CD14-positive monocyte (primary cell): ENCODE results near the gene TAF7L. TPM values are rescaled to one million over a fixed set of nuclear protein-coding genes. Genes with fewer than 3 reads are reported as not detected.

Experiments
- DNase-seq, 3 donors: peaks; one replicate each; pipeline ENCODE4 v3.0.0-alpha.2; 2011 to 2022
- H2AFZ ChIP-seq: 2 replicates; pipeline ENCODE4 v1.6.0; 2012; ENCODE audit warnings: mild to moderate bottlenecking, low read depth, low read length, inconsistent platforms; ENCODE audit not compliant: insufficient read depth, poor library complexity, severe bottlenecking
- H3K27ac ChIP-seq, 2 donors: 1 replicate in 1 of 2; 2 replicates in 1 of 2; pipeline ENCODE4 v1.5.1; 2012 to 2013; ENCODE audit warnings: low read length in 2 of 2, control low read depth in 1 of 2, inconsistent platforms in 1 of 2, low read depth in 1 of 2, mild to moderate bottlenecking in 1 of 2
- H3K27me3 ChIP-seq, 2 donors: one replicate each; pipeline versions ENCODE4 v1.6.0 to v1.6.1; 2011 to 2013; ENCODE audit warnings: low read length in 2 of 2; ENCODE audit not compliant: control insufficient read depth in 2 of 2, insufficient read depth in 2 of 2
- H3K36me3 ChIP-seq, 2 donors: replicated peaks in 1 of 2; 1 replicate in 1 of 2; 2 replicates in 1 of 2; pipeline versions ENCODE4 v1.5.1 to v1.6.1; 2012 to 2013; ENCODE audit warnings: low read length in 2 of 2, control low read depth in 1 of 2, inconsistent platforms in 1 of 2, mild to moderate bottlenecking in 1 of 2; ENCODE audit not compliant: insufficient read depth in 2 of 2, control insufficient read depth in 1 of 2
- H3K4me1 ChIP-seq, 2 donors: 1 replicate in 1 of 2; 2 replicates in 1 of 2; pipeline versions ENCODE4 v1.5.1 to v1.6.1; 2012 to 2013; ENCODE audit warnings: low read length in 2 of 2, control low read depth in 1 of 2, inconsistent platforms in 1 of 2, mild to moderate bottlenecking in 1 of 2, moderate library complexity in 1 of 2; ENCODE audit not compliant: insufficient read depth in 2 of 2, control insufficient read depth in 1 of 2
- H3K4me2 ChIP-seq: replicated peaks from 2 replicates; pipeline ENCODE3; 2012; ENCODE audit warnings: low read length, moderate library complexity, mild to moderate bottlenecking; ENCODE audit not compliant: poor library complexity, severe bottlenecking; ENCODE audit errors: extremely low read depth
- H3K4me3 ChIP-seq, 3 experiments: fragments of 200-600 bp in 1 of 3; sonication (generic) in 1 of 3; replicated peaks in 1 of 3; 1 replicate in 2 of 3; 2 replicates in 1 of 3; pipeline ENCODE4 v1.5.1; 2011 to 2013; ENCODE audit warnings: low read length in 3 of 3, mild to moderate bottlenecking in 3 of 3, control low read depth in 2 of 3, low read depth in 2 of 3, inconsistent platforms in 1 of 3, moderate library complexity in 1 of 3
- H3K79me2 ChIP-seq: 2 replicates; pipeline ENCODE4 v1.6.0; 2012; ENCODE audit warnings: mild to moderate bottlenecking, control low read depth, inconsistent platforms, low read length, moderate library complexity; ENCODE audit not compliant: insufficient read depth
- H3K9ac ChIP-seq: 2 replicates; pipeline ENCODE4 v1.6.0; 2017; ENCODE audit warnings: low read length, mild to moderate bottlenecking; ENCODE audit not compliant: insufficient read depth, poor library complexity, severe bottlenecking
- H3K9me3 ChIP-seq, 2 donors: replicated peaks in 1 of 2; 1 replicate in 1 of 2; 2 replicates in 1 of 2; pipeline versions ENCODE4 v1.5.1 to v1.6.1; 2012 to 2013; ENCODE audit warnings: low read length in 2 of 2, control low read depth in 1 of 2; ENCODE audit not compliant: control insufficient read depth in 1 of 2, insufficient read depth in 1 of 2
- H4K20me1 ChIP-seq: 2 replicates; pipeline ENCODE4 v1.6.0; 2012; ENCODE audit warnings: mild to moderate bottlenecking, low read length, control low read depth, moderate library complexity; ENCODE audit not compliant: insufficient read depth
- H3K27ac Mint-ChIP-seq, 7 donors: one replicate each; pipeline ENCODE4 v1.8.0; 2020; ENCODE audit warnings: mild to moderate bottlenecking in 7 of 7, mixed read lengths in 7 of 7, moderate library complexity in 6 of 7, inconsistent platforms in 2 of 7
- H3K27me3 Mint-ChIP-seq, 3 donors: one replicate each; pipeline ENCODE4 v1.8.0; 2021 to 2022; ENCODE audit warnings: low read depth in 3 of 3, mild to moderate bottlenecking in 3 of 3, mixed read lengths in 3 of 3, moderate library complexity in 3 of 3, inconsistent platforms in 1 of 3
- H3K36me3 Mint-ChIP-seq, 2 donors: one replicate each; pipeline ENCODE4 v1.8.0; 2020; ENCODE audit warnings: mixed read lengths in 2 of 2, inconsistent platforms in 1 of 2, mild to moderate bottlenecking in 1 of 2
- H3K4me1 Mint-ChIP-seq: one replicate; pipeline ENCODE4 v1.8.0; 2020; ENCODE audit warnings: mild to moderate bottlenecking, mixed read lengths
- H3K4me3 Mint-ChIP-seq, 2 donors: one replicate each; pipeline ENCODE4 v1.8.0; 2020; ENCODE audit warnings: mild to moderate bottlenecking in 2 of 2, mixed read lengths in 2 of 2, moderate library complexity in 1 of 2
- H3K9me3 Mint-ChIP-seq, 7 donors: one replicate each; pipeline ENCODE4 v1.8.0; 2020 to 2022; ENCODE audit warnings: mixed read lengths in 7 of 7, mild to moderate bottlenecking in 6 of 7, moderate library complexity in 6 of 7, inconsistent platforms in 2 of 7
- WGBS: methylation state at CpG from one replicate; pipeline ENCODE4 v1.1.5; 2013; ENCODE audit warnings: missing lambda C conversion rate; ENCODE audit not compliant: insufficient coverage; 5-methylcytosine and 5-hydroxymethylcytosine counted together
- intact Hi-C, 2 donors: fragments of 100-400 bp; cut with micrococcal nuclease; formaldehyde crosslinking; loops; one replicate each; pipeline versions ENCODE4 v1.15.0 to v1.15.1; 2023
- polyA plus RNA-seq, 3 donors: library from polyadenylated mRNA; depleted of rRNA in 1 of 3; unstranded in 2 of 3; stranded (reverse) in 1 of 3; fragments of 300-500 nt in 2 of 3; fragments of >200 nt in 1 of 3; fragmentation: Illumina TruSeq in 2 of 3; gene quantifications; 1 replicate in 2 of 3; 2 replicates in 1 of 3; pipeline ENCODE4 v1.2.3, GENCODE V29; 2012 to 2021
- TF ChIP-seq, protein P1 (sequence below): fragments of 200-600 bp; IDR thresholded peaks from one replicate; pipeline ENCODE4 v1.8.0; 2022; ENCODE audit warnings: antibody characterized with exemption, mild to moderate bottlenecking

TAF7L gene
- polyA plus RNA-seq, 3 donors = not detected

DNA sequence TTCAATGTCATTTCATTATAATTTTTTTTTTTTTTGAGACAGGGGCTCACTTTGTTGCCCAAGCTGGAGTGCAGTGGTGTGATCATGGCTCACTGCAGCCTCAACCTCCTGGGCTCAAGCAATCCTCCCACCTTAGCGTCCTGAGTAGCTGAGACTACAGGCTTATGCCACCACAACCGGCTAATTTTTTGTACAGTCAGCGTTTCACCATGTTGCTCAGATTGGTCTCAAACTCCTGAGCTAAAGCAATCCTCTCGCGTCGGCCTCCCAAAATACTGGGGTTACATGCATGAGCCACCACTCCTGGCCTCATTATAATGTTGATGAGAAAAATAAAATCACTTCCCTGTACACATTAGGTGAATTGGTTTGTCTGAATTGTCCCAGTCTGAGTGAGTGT is 16.9 kb downstream of the TAF7L start:
- Mint-ChIP-seq H3K4me1 (no peaks in the 10 kb centered on the region), H3K27ac (no peak overlapping the region), H3K4me3 (no peak overlapping the region), H3K27me3 (peaks cover 0 to 11% (median 0%) of the 10 kb centered on the region in 3 donors), H3K9me3 (peaks cover 0 to 2% (median 0%) of the 10 kb centered on the region in 7 donors), H3K36me3 (no peaks in the 10 kb centered on the region)
- H2AFZ ChIP-seq = no peak overlapping the region
- H3K27me3 ChIP-seq = no peaks in the 10 kb centered on the region
- no peak overlapping the region for H3K4me3 ChIP-seq
- TF ChIP-seq, protein P1, sequence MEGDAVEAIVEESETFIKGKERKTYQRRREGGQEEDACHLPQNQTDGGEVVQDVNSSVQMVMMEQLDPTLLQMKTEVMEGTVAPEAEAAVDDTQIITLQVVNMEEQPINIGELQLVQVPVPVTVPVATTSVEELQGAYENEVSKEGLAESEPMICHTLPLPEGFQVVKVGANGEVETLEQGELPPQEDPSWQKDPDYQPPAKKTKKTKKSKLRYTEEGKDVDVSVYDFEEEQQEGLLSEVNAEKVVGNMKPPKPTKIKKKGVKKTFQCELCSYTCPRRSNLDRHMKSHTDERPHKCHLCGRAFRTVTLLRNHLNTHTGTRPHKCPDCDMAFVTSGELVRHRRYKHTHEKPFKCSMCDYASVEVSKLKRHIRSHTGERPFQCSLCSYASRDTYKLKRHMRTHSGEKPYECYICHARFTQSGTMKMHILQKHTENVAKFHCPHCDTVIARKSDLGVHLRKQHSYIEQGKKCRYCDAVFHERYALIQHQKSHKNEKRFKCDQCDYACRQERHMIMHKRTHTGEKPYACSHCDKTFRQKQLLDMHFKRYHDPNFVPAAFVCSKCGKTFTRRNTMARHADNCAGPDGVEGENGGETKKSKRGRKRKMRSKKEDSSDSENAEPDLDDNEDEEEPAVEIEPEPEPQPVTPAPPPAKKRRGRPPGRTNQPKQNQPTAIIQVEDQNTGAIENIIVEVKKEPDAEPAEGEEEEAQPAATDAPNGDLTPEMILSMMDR = no peak
- DNase-seq = no peak
- H3K27ac ChIP-seq = no peak overlapping the region
- no peak overlapping the region for H3K9ac ChIP-seq
- H3K36me3 ChIP-seq = no peaks in the 10 kb centered on the region
- H3K4me2 ChIP-seq = no peak overlapping the region
- H3K79me2 ChIP-seq = no peaks in the 10 kb centered on the region
- no peaks in the 10 kb centered on the region for H4K20me1 ChIP-seq
- no peaks in the 10 kb centered on the region for H3K4me1 ChIP-seq
- intact Hi-C loops = no loop called here
- no peaks in the 10 kb centered on the region for H3K9me3 ChIP-seq
- WGBS = no CpG with 5 or more reads among the region's 6 CpGs

DNA sequence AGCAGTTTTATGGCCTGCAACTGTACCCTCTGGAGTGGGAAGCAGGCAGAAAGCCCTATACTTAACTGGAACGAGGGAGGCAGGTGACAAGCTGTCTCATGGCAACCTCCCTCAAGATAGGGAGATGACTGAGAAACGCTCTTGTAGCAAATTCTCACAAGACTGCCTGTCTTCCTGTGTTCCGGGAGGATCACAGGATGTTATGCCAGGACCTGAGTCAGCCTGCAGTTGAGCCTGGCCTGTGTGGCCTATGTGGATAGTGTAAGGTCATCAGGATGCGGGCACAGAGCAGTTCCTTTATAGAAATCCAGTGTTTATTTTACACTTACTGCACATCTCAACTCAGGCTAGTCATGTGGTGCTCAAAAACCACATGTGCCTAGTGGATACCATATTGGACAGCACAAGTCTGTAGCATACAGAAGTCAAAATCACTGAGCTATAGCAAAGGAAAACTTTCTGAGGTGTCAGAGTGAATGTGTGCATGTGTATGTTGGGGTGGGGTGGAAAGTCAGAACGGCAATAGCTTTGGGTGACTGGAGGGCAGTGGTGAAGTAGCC is 25.2 kb downstream of the TAF7L start:
- H3K4me1 ChIP-seq = no peaks in the 10 kb centered on the region
- Mint-ChIP-seq H3K36me3 (no peaks in the 10 kb centered on the region), H3K27me3 (peaks cover 0 to 15% (median 1%) of the 10 kb centered on the region in 3 donors), H3K4me3 (no peak overlapping the region), H3K27ac (no peak overlapping the region), H3K9me3 (peaks cover 0 to 2% (median 0%) of the 10 kb centered on the region in 7 donors), H3K4me1 (no peaks in the 10 kb centered on the region)
- no peak overlapping the region for H3K9ac ChIP-seq
- H3K27ac ChIP-seq = no peak overlapping the region
- intact Hi-C loops = no loop called here
- H3K27me3 ChIP-seq = no peaks in the 10 kb centered on the region
- TF ChIP-seq, protein P1 = no peak
- no peak for DNase-seq
- 100% methylated on average over 1 of the region's 5 CpGs for WGBS
- H4K20me1 ChIP-seq = no peaks in the 10 kb centered on the region
- H3K4me2 ChIP-seq = no peak overlapping the region
- H2AFZ ChIP-seq = no peak overlapping the region
- H3K79me2 ChIP-seq = no peaks in the 10 kb centered on the region
- H3K4me3 ChIP-seq = no peak overlapping the region
- no peaks in the 10 kb centered on the region for H3K9me3 ChIP-seq
- no peaks in the 10 kb centered on the region for H3K36me3 ChIP-seq
